Osteocyte (in vitro differentiated cells): ENCODE data around the gene VPS33B. TPM values are rescaled to one million over a fixed set of nuclear protein-coding genes. Genes with fewer than 3 reads are reported as not detected.

Source experiments
- DNase-seq: peaks from one replicate; pipeline ENCODE4 v3.0.0; 2021; ENCODE audit warnings: mixed read lengths; ENCODE audit not compliant: unreplicated experiment; ENCODE audit errors: extremely low spot score
- H3K27ac Mint-ChIP-seq: one replicate; pipeline ENCODE4 v1.8.0; 2021; ENCODE audit warnings: mild to moderate bottlenecking, mixed read lengths; ENCODE audit not compliant: unreplicated experiment
- H3K27me3 Mint-ChIP-seq: one replicate; pipeline ENCODE4 v1.8.0; 2021; ENCODE audit warnings: mixed read lengths; ENCODE audit not compliant: unreplicated experiment
- H3K36me3 Mint-ChIP-seq: one replicate; pipeline ENCODE4 v1.8.0; 2021; ENCODE audit warnings: mixed read lengths; ENCODE audit not compliant: unreplicated experiment
- H3K4me1 Mint-ChIP-seq: one replicate; pipeline ENCODE4 v1.8.0; 2021; ENCODE audit warnings: mixed read lengths; ENCODE audit not compliant: unreplicated experiment
- H3K4me3 Mint-ChIP-seq: one replicate; pipeline ENCODE4 v1.8.0; 2021; ENCODE audit warnings: mild to moderate bottlenecking, moderate library complexity, mixed read lengths; ENCODE audit not compliant: unreplicated experiment
- H3K9me3 Mint-ChIP-seq: one replicate; pipeline ENCODE4 v1.8.0; 2021; ENCODE audit warnings: mixed read lengths; ENCODE audit not compliant: unreplicated experiment
- CTCF ChIP-seq: fragments of 200-600 bp; sonication (generic); IDR thresholded peaks from 2 replicates; pipeline ENCODE4 v1.5.0; 2021; ENCODE audit warnings: antibody characterized with exemption, mild to moderate bottlenecking, moderate library complexity
- total RNA-seq: library from RNA; stranded (reverse); gene quantifications from 2 replicates; pipeline ENCODE4 v1.2.1, GENCODE V29; 2021

The VPS33B gene
- total RNA-seq, 1 donor from 2014 or later = 13.7 TPM

GRCh38 chr15:90970274-90970673 is 52.1 kb downstream of the VPS33B start:
- Mint-ChIP-seq H3K4me3 (no peak overlapping the region), H3K36me3 (peaks cover 11% of the 10 kb centered on the region), H3K27me3 (no peaks in the 10 kb centered on the region), H3K9me3 (no peaks in the 10 kb centered on the region), H3K4me1 (no peaks in the 10 kb centered on the region), H3K27ac (no peak overlapping the region)
- DNase-seq = no peak
- no peak for TF ChIP-seq CTCF

- Mint-ChIP-seq H3K4me1 (no peaks in the 10 kb centered on the region), H3K9me3 (no peaks in the 10 kb centered on the region), H3K27me3 (no peaks in the 10 kb centered on the region), H3K36me3 (peaks cover 6% of the 10 kb centered on the region), H3K4me3 (no peak overlapping the region), H3K27ac (no peak overlapping the region)
- DNase-seq = no peak
- TF ChIP-seq CTCF = no peak
Measured at GRCh38 chr15:90968434-90968833, 54.0 kb downstream of the VPS33B start.

- H3K4me3 Mint-ChIP-seq = no peak overlapping the region
- no peaks in the 10 kb centered on the region for H3K9me3 Mint-ChIP-seq
- TF ChIP-seq CTCF = no peak
- peaks cover 6% of the 10 kb centered on the region for H3K36me3 Mint-ChIP-seq
- H3K27ac Mint-ChIP-seq = no peak overlapping the region
- DNase-seq = no peak
- no peaks in the 10 kb centered on the region for H3K27me3 Mint-ChIP-seq
- H3K4me1 Mint-ChIP-seq = no peaks in the 10 kb centered on the region
Measured at GRCh38 chr15:90967206-90967605, 55.2 kb downstream of the VPS33B start.

- no peak for DNase-seq
- Mint-ChIP-seq H3K27me3 (no peaks in the 10 kb centered on the region), H3K4me1 (no peaks in the 10 kb centered on the region), H3K4me3 (no peak overlapping the region), H3K36me3 (peaks cover 8% of the 10 kb centered on the region), H3K27ac (no peak overlapping the region), H3K9me3 (no peaks in the 10 kb centered on the region)
- no peak for TF ChIP-seq CTCF
Measured at GRCh38 chr15:90966262-90966661, 56.1 kb downstream of the VPS33B start.

- DNase-seq = no peak
- Mint-ChIP-seq H3K4me1 (peaks cover 8% of the 10 kb centered on the region), H3K36me3 (peaks cover 13% of the 10 kb centered on the region), H3K27ac (no peak overlapping the region), H3K27me3 (no peaks in the 10 kb centered on the region), H3K9me3 (no peaks in the 10 kb centered on the region), H3K4me3 (no peak overlapping the region)
- TF ChIP-seq CTCF = no peak
Measured at GRCh38 chr15:90962021-90962420, 60.4 kb downstream of the VPS33B start.
